HepG2 (cell line): Measurements from ENCODE around the gene ZNF345. TPM values are rescaled to one million over a fixed set of nuclear protein-coding genes. Genes with fewer than 3 reads are reported as not detected.

Source experiments
- ELF3 ChIP-seq: IDR thresholded peaks from 2 replicates; pipeline ENCODE4 v1.6.1; 2016; ENCODE audit warnings: missing genetic modification reagents, missing compliant biosample characterization
- HDAC1 ChIP-seq: sonication (generic); formaldehyde crosslinking; IDR thresholded peaks from 2 replicates; pipeline ENCODE4 v1.5.1; 2020; ENCODE audit warnings: mild to moderate bottlenecking, missing genetic modification reagents
- HINFP ChIP-seq: sonication (generic); formaldehyde crosslinking; IDR thresholded peaks from 2 replicates; pipeline ENCODE4 v1.4.0; 2020; ENCODE audit warnings: low read depth, mild to moderate bottlenecking, missing genetic modification reagents
- KMT2B ChIP-seq: IDR thresholded peaks from 2 replicates; pipeline ENCODE4 v1.6.1; 2016; ENCODE audit warnings: missing genetic modification reagents, missing compliant biosample characterization
- MIER3 ChIP-seq: IDR thresholded peaks from 2 replicates; pipeline ENCODE4 v1.6.1; 2016; ENCODE audit warnings: missing compliant biosample characterization, borderline replicate concordance
- PAX8 ChIP-seq: sonication (generic); formaldehyde crosslinking; IDR thresholded peaks from 2 replicates; pipeline ENCODE4 v1.8.0; 2022; ENCODE audit warnings: mild to moderate bottlenecking, missing genetic modification reagents, borderline replicate concordance
- SIN3A ChIP-seq: IDR thresholded peaks from 2 replicates; pipeline ENCODE4 v1.6.1; 2011; ENCODE audit warnings: low read depth, mild to moderate bottlenecking, control low read depth, low read length, borderline replicate concordance
- ZBTB3 ChIP-seq: sonication (generic); formaldehyde crosslinking; IDR thresholded peaks from 2 replicates; pipeline ENCODE4 v1.4.0; 2020; ENCODE audit warnings: low read depth, mild to moderate bottlenecking, moderate library complexity, missing genetic modification reagents, borderline replicate concordance
- ZFY ChIP-seq: sonication (generic); formaldehyde crosslinking; IDR thresholded peaks from 2 replicates; pipeline ENCODE4 v1.4.0; 2020; ENCODE audit warnings: missing genetic modification reagents
- ZNF337 ChIP-seq: sonication (generic); formaldehyde crosslinking; IDR thresholded peaks from 2 replicates; pipeline ENCODE4 v1.5.1; 2020; ENCODE audit warnings: missing genetic modification reagents, low read depth, mild to moderate bottlenecking, borderline replicate concordance
- polyA plus RNA-seq, 8 experiments: library from polyadenylated mRNA; depleted of rRNA in 3 of 8; stranded (reverse) in 7 of 8; unstranded in 1 of 8; fragments of >200 nt; fragmentation: Illumina TruSeq in 4 of 8; extraction: Trizol in 4 of 8; gene quantifications; 2 replicates each; pipeline versions ENCODE4 v1.2.1 to v1.2.3, GENCODE V29; 2011 to 2016; ENCODE audit warnings: low read depth in 4 of 8, missing spikeins in 1 of 8, mixed read lengths in 1 of 8; ENCODE audit not compliant: insufficient read depth in 1 of 8
- total RNA-seq, 5 experiments: library from RNA; depleted of rRNA; stranded (reverse); fragments of >200 nt; fragmentation: Illumina TruSeq; extraction: Trizol; gene quantifications; 2 replicates each; pipeline ENCODE4 v1.2.3, GENCODE V29; 2016; ENCODE audit warnings: low read depth in 1 of 5
- TF ChIP-seq, protein P1 (sequence below): sonication (generic); formaldehyde crosslinking; IDR thresholded peaks from 2 replicates; pipeline ENCODE4 v1.5.1; 2020; ENCODE audit warnings: mild to moderate bottlenecking, missing genetic modification reagents
- TF ChIP-seq, protein P2 (sequence below): sonication (generic); formaldehyde crosslinking; IDR thresholded peaks from 2 replicates; pipeline ENCODE4 v1.4.0; 2020; ENCODE audit warnings: mild to moderate bottlenecking, missing genetic modification reagents
- TF ChIP-seq, protein P3 (sequence below): sonication (generic); formaldehyde crosslinking; IDR thresholded peaks from 2 replicates; pipeline ENCODE4 v1.8.1; 2023; ENCODE audit warnings: mild to moderate bottlenecking, missing genetic modification reagents

The ZNF345 gene
- total and polyA plus RNA-seq, 2 of the 13 experiments (the other 11 are each of a cell fraction or from before 2014, with no cell fraction given), result 2.6 to 2.9 TPM

DNA sequence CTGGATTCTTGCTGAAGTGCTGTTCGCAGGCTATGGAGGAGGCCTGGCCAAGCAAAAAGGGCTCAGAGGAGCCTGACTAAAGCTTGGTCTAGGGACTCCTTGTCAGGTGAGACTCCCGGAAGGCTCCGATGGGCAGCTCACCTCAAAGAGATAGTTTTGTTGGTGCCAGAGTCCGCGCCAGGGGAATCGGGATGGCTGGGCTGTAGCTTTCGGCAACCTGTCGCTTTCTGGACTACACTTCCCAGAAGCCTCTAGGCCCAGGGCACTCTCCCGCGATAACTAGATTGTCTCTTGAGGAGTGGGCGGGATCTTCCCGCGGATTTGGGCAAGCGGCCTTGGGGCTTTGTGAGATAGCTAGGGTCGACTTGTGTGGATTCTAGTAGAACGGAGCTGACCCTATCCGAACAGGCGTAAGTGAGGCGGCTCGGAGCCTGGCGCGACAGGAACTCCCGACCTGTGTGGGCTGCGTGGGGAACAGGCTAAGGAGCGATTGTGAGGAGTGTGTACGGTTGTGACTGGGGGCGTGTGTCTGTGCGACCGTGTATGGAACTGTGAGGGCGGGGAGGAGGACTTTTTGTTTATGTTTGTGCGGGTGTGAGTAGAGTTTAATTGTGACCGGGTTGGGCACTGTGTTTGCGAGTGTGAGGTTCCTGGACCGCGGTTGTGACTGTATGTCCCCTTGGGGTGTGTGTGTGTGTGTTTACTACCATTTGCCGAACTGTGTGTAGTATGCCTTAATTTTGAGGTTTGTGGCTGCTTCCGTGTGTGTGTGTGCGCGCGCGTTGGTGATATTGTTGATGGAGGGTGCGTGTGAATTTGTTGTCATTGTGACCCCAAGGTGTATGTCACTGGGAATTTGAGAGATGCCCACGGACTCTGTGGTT, at the start of gene ZNF345 (continued):
- TF ChIP-seq, protein P1, sequence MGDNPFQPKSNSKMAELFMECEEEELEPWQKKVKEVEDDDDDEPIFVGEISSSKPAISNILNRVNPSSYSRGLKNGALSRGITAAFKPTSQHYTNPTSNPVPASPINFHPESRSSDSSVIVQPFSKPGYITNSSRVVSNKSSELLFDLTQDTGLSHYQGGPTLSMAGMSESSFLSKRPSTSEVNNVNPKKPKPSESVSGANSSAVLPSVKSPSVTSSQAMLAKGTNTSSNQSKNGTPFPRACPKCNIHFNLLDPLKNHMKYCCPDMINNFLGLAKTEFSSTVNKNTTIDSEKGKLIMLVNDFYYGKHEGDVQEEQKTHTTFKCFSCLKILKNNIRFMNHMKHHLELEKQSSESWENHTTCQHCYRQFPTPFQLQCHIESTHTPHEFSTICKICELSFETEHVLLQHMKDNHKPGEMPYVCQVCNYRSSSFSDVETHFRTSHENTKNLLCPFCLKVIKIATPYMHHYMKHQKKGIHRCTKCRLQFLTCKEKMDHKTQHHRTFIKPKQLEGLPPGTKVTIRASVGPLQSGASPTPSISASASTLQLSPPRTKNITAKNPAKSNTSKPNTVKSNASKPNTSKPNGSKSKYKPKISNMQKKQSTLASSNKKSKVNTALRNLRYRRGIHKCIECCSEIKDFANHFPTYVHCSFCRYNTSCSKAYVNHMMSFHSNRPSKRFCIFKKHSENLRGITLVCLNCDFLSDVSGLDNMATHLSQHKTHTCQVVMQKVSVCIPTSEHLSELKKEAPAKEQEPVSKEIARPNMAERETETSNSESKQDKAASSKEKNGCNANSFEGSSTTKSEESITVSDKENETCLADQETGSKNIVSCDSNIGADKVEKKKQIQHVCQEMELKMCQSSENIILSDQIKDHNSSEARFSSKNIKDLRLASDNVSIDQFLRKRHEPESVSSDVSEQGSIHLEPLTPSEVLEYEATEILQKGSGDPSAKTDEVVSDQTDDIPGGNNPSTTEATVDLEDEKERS (CRISPR knock-in tag), result 0 out of 2 replicates have a peak, but pooled peaks have one; percentile 32
- TF ChIP-seq KMT2B (CRISPR knock-in tag) (peak; percentile 56; the same call in 1 of the 2 replicates), HDAC1 (CRISPR knock-in tag) (peak; percentile 68), ZFY (CRISPR knock-in tag) (peak; percentile 68), PAX8 (CRISPR knock-in tag) (no peak), MIER3 (CRISPR knock-in tag) (no peak; the same call in 1 of the 2 replicates), SIN3A (peak; percentile 73; the same call in 1 of the 2 replicates), ELF3 (CRISPR knock-in tag) (peak; percentile 34), HINFP (CRISPR knock-in tag) (0 out of 2 replicates have a peak, but pooled peaks have one; percentile 11), ZBTB3 (CRISPR knock-in tag) (0 out of 2 replicates have a peak, but pooled peaks have one; percentile 27), ZNF337 (CRISPR knock-in tag) (0 out of 2 replicates have a peak, but pooled peaks have one; percentile 58)
- TF ChIP-seq, protein P2, sequence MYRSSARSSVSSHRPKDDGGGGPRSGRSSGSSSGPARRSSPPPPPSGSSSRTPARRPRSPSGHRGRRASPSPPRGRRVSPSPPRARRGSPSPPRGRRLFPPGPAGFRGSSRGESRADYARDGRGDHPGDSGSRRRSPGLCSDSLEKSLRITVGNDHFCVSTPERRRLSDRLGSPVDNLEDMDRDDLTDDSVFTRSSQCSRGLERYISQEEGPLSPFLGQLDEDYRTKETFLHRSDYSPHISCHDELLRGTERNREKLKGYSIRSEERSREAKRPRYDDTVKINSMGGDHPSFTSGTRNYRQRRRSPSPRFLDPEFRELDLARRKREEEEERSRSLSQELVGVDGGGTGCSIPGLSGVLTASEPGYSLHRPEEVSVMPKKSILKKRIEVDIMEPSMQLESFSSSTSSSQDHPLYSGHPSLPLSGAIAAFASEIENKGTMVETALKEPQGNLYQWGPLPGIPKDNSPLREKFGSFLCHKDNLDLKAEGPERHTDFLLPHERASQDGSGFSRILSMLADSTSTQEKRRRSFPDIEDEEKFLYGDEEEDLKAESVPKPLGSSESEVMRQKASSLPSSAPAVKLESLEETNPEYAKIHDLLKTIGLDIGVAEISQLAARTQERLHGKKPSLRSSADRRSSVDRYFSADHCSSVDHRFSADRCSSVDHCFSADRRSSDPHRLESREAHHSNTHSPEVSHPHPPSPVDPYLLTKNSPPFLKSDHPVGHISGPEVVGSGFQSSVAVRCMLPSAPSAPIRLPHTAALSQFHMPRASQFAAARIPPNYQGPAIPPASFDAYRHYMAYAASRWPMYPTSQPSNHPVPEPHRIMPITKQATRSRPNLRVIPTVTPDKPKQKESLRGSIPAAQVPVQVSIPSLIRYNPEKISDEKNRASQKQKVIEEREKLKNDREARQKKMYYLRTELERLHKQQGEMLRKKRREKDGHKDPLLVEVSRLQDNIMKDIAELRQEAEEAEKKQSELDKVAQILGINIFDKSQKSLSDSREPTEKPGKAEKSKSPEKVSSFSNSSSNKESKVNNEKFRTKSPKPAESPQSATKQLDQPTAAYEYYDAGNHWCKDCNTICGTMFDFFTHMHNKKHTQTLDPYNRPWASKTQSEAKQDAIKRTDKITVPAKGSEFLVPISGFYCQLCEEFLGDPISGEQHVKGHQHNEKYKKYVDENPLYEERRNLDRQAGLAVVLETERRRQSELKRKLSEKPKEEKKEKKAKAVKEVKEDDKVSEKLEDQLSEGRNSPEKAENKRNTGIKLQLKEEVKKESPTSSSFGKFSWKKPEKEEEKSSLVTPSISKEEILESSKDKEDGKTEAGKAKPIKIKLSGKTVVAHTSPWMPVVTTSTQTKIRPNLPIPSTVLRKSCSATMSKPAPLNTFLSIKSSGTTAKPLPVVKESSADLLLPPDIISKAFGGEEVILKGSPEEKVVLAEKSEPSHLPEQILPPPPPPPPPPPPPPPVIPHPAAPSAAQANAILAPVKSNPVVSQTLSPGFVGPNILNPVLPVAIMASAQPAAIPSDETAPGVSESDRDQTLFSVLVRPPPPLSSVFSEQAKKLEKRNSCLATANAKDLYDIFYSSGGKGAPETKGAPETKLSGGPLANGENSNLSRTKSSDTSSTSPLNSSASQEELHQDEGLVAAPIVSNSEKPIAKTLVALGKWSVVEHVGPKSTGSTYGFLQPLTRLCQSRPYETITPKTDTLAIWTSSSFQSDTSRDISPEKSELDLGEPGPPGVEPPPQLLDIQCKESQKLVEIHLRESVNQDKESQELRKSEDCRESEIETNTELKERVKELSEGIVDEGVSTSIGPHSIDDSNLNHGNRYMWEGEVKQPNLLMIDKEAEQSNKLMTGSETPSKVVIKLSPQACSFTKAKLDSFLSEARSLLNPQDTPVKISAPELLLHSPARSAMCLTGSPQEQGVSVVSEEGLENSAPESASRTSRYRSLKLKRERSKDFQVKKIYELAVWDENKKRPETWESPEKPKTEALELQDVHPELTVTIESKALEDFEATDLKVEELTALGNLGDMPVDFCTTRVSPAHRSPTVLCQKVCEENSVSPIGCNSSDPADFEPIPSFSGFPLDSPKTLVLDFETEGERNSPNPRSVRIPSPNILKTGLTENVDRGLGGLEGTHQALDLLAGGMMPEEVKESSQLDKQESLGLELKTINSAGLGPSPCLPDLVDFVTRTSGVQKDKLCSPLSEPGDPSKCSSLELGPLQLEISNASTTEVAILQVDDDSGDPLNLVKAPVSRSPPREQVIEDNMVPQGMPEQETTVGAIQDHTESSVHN, result 0 out of 2 replicates have a peak, but pooled peaks have one; percentile 78
- TF ChIP-seq, protein P3, sequence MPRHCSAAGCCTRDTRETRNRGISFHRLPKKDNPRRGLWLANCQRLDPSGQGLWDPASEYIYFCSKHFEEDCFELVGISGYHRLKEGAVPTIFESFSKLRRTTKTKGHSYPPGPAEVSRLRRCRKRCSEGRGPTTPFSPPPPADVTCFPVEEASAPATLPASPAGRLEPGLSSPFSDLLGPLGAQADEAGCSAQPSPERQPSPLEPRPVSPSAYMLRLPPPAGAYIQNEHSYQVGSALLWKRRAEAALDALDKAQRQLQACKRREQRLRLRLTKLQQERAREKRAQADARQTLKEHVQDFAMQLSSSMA (CRISPR knock-in tag), result no peak
